Activated T-cell treated with anti-CD3 and anti-CD28 coated beads for 4 hours (primary cell): Measurements from ENCODE around the gene C5.
"Not testable (repeated sequence)": the region's sequence is repeated elsewhere in the genome, so short reads cannot be mapped to it uniquely, and the experiment has no call there.

Experiments
- DNase-seq: peaks from one replicate; pipeline ENCODE4 v3.0.0-alpha.2; 2020

Gene C5

DNA sequence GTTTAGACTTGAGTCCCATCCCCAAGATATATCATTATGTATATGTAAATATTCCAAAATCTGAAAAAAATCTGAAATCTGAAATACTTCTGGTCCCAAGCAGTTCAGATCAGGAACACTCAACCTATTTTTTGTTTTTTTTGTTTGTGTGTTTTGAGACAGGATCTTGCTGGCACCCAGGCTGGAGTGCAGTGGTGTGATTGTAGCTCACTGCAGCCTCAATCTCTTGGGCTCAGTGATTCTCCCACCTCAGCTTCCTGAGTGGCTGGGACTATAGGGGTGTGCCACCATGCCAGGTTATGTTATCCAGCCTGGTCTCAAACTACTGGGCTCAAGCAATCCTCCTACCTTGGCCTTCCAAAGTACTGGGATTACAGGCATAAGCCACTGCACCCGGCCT, 72.8 kb downstream of the C5 start:
- DNase-seq: no peak

DNA sequence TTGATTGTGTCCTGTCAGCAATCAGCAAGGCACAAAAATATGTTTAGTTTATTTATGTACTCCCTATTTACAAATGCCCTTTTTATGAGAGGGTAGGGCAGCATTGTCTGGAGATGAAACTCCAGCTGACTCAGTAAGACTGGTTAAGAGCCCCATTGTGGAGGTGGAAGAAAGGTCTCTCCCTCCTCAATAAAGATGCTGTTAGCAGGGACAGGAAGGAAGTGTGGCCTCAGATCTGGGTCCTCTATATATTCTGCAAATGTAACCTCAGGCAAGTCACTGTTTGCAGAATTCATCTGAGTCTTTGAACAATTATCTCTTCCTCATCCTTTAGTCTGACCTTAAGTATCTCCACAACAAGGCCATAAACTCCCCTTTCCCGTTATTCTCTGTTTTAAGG, 75.2 kb downstream of the C5 start:
- DNase-seq: no peak

DNA sequence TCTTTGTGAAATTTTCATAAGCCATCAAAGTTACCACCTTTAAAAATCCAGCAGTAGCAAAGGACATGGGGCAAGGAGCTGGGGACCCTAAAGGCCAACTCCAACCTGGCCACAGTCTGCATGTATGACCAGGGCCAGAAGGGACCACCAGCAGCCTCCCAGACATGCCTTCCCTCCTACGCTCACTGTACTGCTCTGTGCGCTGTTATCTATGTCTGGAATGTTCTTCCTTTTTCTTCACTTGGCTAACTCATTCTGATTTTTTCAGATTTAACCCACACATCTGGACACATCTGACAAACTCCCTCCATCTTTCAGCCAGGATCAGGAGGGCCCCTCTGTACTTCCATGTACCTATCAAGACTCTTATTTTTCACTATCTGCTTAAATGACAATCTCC, 75.9 kb downstream of the C5 start:
- no peak for DNase-seq

DNA sequence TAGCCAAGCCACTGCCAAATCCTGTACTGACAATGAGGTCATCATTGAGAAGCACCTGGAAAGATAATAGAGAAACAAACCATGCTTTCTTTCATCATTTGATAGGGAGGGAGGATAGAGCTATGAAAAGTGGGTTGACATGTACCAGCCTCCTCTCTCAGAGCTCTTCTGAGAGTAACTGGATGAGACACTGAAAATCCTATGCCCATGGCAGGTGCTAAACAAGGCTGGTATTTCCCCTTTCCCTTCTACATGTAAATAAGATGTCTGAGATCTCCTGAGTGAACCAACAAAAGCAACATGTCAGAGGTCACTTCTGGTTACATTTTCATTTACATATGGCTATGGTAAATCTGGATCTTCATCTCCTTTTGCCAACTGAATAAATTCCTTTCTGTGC, 78.1 kb downstream of the C5 start:
- DNase-seq: no peak

DNA sequence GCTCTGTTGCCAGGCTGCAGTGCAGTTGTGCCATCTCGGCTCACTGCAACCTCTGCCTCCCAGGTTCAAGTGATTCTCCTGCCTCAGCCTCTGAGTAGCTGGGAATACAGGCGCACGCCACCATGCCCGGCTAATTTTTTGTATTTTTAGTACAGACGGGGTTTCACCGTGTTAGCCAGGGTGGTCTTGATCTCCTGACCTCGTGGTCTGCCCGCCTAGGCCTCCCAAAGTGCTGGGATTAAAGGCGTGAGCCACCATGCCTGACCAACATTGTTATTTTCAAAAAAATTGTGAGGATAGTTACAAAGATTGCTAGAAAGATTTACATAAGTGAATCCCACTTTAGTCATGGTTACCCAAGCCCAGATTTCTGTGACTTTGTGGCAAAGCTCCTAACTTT, 78.6 kb downstream of the C5 start:
- DNase-seq: not testable (repeated sequence)

DNA sequence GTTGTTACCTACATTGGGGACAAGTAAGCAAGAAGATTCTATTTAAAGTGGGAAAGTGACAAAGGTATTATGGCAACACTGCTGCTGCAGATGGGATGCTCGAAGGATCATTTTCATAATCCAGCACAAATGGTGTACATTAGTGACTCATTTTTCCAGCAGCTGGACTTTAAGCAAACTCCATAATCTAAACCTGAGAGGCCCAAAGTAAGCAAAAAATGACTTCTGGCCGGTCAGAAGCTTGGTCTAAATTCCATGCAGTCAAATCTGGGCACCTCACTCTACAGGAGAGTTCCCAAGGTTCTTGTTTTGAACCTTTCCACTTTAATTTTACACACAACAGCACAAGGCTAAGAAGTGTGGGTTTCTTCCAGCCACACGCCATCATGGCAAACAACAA, 79.8 kb downstream of the C5 start:
- no peak for DNase-seq

DNA sequence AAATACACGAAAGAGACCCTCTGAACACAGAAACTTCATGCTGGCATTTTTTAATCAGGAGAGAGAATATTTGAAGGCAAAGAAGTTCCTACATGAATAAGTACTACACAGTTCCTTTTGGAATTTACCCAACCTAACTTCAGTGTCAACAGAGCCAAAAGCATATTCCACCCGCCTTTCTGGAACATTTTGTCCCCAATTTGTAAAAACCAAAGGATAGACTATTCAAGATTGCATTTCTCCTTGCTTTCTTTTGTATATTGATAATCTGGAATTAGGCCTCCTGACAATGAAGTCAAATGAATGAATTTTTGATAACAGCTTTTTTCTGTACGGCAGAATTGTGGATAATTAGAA, 84.1 kb downstream of the C5 start:
- no peak for DNase-seq

DNA sequence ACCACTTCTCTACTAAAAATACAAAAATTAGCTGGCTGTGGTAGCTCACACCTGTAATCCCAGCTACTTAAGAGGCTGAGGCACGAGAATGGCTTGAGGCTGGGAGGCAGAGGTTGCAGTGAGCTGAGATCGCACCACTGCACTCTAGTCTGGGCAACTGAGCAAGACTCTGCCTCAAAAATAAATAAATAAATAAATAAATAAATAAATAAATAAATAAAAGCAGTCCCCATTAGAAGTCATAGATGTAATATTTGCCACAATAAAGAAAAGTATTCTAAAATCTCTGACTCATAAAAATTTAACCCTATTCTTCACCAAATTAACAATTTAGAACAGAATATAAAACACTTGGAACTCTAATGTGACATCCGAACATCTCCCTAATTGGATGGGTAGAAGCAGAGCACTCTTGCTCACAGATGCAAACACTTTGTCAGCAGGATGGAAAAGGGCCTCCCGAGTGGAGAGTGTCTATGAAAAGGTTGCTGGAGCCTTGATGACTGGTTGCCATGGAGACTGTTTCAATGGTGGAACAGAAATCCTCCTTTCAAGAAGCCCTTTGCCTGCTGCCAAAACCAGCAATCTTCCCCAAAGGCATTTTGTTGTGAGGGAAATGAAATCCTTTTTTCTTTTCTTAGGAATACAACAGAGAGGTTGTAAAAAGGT, 84.6 kb downstream of the C5 start:
- no peak for DNase-seq

DNA sequence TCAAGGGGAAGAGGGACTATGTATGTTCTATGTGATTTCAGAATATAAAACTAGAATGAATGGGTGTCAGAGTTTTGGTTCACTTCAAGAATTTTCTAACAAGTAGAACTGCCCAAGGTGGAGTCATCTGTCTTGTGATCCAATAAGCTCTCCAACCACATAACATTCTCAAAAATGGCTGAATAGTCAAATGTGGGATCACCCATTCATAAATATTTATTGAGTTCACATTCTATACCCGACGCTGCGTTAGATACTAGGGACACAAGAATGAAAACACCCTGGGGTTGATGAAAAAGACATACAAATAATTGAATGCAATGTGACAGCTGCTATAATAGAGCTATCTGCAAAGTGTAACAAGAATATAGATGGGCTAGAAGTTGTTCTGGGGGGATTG, 88.1 kb downstream of the C5 start:
- DNase-seq: no peak

DNA sequence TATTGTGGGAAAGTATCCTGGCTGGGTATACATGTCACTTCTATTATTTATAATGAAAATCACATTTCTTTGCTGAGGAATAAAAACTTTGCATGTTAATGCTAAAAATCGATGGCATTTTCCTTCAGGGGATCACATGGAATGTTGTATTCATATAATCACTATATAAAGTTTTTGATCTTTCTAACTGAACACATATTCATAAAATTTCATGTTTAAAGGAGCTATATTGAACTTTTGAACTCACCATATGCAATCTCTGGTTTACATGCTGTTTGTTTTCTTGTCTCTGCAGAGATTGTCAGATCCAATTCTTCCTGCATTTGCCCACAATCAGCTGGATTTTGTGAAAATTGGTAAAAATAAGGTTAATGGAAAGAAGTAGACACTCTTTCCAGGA, 90.1 kb downstream of the C5 start:
- no peak for DNase-seq

DNA sequence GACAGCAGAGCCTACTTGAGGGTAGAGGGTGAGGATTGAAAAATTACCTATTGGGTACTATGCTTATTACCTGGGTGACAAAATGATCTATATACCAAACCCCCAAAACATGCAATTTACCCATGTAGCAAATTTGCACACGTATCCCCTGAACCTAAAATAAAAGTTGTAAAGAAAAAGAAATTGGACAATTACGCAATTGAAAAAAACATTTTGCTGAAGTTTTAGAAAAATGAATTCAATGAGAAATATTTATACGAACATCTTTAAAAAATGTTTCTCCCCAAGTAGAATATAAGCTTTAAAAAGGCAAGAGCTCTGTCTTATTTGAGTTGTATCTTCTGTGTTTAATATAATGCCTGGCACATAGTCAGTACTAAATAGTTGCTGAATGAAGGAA, 93.2 kb downstream of the C5 start:
- no peak for DNase-seq

DNA sequence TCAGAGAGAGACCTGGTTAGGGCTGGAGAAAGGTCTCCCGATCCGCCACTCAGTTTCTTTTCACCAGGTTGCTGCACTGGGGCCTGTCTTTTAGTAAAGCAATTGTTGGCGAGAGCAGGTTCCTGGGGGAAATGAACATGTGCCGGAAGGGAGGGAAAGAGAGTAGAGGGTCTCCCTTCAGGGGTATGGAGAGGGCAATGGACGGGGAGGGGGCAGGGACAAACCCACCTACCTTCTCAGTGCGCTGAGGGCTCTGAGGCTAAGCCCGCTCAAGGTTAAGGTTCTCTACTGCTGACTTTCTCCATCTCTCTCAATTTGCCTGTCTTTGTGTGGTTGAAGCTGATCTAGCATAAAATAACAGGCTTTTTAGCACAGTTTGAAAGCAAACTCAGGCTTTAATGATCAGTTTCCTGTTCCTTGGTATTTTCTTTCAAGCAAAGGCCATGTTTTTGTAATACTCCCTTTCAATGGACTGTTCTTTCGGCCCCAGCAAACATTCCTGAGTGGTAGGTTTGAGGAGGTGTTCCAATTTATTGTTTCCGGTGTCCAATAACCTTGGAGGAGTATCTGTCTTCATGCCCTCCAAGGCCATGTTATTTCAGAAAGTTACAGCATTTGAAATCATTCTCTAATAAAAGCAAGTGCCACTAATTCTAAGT, 98.0 kb downstream of the C5 start:
- no peak for DNase-seq

DNA sequence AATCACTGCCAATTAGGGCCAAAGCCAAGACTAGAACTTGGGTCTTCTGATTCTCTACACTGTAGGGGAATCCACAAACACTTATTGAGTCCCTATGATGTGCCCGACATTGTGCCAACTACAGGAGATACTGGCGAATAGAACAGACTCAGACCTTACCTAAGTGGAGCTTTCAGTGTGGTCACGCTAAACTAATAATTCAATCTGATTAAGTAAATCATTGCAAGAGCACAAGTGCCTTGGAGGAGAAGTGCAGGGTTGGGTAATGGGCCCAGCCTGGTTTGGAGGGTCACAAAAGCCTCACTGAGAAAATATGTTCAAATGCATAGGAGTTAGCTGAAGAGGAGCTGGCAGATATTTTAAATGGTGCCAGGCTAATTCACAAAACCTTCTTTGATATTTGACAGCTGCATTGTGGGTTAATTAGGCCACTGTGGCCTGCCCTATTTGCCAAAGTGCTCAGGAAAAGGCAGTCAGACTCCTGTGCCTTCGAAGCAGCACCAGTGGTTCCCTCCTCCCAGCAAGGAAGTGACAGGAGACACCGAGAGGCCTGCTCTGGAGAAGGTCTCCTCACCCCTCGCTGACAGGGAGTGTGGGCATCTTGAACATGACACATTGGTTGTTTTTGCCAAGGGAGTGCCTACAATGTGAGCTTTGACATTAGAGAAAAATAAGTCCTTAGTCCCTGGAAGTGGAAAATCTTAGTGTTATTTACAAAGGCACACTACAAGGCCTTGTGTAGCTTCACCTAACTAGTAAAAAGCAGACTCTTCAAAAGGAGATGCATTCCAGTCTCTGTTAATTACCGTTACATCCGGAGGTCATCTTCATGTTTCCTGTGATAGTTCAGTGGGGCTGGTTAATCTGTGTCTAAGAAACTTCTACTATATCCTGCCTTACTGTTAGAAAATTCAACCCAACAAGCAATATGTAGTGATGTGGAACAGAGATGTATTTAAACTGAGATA, 99.4 kb downstream of the C5 start:
- no peak for DNase-seq

DNA sequence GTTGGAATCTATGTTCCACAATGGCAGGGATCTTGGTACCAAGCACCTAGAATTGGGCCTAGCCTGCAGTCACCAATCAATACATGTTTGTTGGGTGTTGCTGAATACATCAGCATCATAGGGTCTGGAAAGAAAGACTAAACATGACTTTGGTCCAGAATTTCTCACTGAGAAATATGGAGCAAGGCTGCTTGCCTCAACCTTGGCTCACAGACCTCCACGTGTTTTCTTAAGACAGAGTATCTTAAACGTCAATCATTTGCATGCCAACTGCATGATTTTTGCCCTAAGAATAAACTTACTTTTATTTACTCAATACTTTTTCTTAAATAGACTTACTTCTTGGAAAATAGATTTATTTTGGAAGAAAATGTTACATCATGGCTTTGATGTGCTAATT, 100.8 kb downstream of the C5 start:
- DNase-seq: no peak

DNA sequence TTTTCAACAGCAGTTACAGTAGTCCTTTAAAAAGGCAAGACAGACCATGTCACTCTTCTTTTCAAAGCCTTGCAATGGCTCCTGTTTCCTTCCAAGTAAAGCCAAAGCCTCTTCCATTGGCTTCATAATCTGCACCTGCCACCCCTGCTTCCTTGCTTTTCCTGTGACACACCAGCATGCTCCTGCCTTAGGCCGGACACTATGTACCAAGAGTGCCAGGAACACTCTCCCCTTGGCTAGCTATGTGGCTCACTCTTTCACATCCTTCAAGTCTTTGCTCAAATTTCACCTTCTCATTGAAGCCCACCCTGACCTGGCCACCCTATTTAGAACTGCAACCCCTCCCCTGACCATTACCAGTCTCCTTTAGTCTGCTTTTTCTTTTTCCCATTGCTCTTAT, 101.3 kb downstream of the C5 start:
- no peak for DNase-seq

DNA sequence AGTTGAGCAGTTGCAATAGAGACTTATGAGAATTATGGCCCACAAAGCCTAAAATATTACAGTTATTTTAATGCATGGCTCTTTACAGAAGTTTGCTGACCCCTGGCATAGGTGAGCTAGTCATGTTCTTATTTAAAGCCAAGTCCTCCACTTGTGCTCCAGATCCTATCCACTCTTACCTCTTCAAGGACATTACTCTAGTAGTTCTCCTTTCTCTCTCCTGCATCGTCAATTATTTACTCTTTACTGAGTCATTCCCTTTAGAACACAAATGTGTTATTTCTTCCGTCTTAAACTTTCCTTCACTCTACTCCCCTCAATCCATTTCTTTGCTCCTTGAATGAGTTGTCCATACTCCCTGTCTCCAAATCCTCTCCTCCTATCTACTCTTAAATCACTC, 102.9 kb downstream of the C5 start:
- DNase-seq: no peak

DNA sequence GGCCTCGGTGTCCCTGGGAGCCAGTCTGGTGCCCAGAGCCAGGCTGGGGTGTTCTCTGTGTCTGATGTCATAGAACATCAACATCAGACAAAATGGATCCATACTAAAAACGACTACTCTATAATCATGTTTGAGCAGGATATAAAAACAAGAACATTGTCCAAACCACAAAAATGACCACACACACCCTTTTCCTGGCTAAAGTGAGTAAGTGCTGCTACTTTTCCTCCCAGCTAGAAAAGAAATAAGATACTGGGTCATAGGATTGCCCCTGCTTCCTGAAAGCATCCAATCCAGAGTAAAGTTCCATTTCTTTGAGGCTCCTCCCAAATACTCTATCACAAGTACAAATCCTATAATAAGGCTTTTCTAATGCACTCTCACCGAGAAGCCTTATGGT, 103.8 kb downstream of the C5 start:
- DNase-seq: no peak

DNA sequence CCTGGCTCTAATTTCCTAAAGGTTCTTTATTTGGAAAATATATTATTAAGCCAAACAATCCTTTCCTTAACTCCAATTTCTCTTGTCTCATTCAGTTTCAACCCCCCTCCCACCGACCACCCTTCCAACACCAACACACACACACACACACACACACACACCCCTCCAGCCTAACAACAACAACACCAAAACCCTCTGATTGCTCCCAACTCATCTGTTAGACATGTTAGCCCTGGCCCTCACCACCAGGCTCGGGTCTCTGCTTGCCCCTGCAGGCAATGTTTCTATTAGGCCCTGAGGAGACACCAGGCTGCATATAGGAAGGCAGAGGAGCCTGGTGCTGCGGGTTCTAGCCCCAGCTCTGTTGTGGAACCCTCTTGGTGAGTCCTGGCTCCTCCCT, 105.1 kb downstream of the C5 start:
- DNase-seq: no peak

DNA sequence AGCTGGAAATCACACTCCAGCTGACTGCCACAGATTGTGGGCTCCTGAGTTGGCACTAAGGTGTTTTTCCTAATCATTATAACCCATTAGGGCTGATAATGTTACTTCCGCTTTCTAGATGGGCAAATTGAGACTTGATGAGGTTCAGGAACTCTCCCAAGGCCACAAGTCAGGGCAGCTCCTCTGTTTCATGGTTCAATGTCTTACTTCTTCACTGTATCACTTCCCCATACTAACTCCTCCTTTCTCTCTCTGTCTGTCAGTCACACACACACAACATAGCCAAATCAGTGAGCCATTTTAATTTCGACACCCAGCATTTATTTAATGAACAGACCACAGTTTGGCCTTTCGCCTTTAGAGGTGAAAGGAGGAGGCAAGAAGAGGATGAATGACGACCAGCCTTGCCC, 105.6 kb downstream of the C5 start:
- no peak for DNase-seq

DNA sequence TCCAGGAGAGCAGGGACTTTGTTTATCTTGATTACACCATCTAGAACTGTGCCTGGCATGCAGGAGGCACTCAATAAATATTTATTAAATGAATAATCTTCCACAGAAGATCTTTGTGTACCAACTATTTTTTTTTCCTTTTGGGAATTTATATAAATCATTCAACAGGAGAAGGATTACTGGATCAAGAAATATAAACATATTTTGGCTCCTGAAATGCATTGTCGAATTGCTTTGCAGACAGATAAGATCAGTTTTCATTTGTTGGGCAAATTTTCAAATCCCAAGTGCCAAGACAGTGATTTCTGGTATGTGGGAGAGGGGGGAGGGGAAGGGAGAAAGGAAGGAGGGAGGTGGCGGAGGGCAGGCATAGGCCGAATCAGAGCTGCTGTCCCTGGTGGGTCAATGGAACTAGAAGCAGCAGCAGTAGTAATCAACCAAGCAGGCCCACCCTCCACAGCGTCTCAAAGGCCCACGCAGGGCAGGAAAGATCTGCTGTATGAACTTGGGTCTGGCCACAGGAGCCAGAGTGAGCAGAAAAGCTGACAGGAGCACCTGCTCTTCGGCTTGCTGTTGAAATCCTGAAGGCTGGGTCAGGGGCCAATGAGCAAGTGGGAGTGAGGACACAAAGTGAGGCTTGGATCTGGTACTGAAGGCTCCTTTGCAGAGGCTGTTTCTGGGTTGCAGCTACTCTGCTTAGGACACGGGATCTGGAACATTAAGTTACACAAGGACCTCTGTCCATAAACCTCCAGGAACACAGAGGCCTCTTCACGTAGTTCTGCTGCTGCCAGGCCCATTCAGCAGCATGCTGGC, 107.7 kb downstream of the C5 start:
- no peak for DNase-seq

DNA sequence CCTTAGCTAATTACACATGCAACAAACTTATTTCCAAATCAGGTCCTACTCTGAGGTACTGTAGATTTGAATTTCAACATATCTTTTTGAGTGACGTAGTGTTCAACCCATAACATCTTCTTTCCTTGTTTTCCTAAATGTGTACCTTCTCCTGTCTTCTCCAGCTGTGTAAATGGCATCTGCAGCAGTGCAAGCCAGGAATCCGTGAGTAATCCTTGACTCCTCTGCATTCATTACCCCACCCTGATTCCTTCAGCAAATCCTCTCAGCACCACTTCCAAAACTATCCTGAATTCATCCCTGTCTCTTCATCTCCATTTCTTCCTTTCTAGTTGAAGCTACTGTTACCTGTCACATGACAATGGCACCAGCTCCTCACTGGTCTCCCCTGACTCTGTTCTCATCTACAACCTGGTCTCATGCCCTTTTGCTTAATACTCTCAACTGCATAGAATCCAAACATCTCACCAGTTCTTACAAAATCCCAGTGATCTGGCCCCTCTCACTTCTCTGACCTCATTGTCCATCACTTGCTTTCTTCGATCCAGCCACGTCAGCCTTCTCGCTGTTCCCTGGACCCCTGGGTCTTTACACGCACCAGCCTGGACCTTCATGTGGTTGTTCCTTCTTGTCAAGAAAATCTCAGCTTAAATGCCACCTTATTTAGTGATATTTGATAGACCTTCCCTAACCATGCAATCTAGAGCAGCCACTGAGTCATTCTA, 108.9 kb downstream of the C5 start:
- DNase-seq: no peak

DNA sequence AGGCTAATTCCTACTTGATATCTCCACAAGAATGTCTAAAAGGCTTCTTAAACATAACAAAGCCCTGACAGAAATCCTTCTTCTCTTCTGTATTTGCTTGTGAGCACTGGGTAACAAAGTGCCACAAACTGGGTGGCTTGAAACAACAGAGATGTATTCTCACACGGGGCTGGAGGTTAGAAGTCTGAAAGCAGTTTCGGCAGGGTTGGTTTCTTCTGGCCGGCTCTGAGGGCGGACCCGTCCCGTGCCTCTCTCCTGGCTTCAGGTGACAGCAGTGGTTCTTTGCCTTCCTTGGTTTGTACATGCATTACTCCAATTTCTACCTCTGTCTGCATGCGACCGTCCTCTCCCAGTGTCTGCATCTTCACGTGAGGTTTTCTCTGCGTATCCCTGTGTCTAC, 109.5 kb downstream of the C5 start:
- no peak for DNase-seq

DNA sequence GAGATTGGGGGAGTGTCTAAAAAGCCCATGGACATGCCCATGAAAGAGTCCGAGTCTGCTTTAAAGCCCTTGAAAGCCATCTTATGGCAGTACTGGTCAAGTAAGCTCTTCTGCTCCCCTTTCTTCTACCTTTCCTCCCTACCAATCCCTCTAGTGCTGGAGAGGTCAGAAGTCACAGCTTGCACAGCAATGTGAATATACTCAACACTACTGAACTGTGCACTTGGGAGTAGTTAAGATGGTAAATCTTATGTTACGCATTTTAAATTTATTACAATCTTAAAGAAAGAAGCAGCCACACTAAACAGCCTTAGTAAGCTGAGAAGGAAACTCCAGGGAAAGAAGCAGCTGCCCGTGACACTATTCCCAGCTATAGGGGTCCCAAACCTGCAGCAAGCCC, 111.2 kb downstream of the C5 start:
- DNase-seq: no peak
